Spleen (tissue), 7 donors: ENCODE results near the gene TBX5.

Experiments
- CTCF ChIP-seq, 11 experiments: fragments of 200-600 bp in 7 of 11; fragments of 450-650 bp in 4 of 11; sonication (generic) in 4 of 11; IDR thresholded peaks in 8 of 11; conservative IDR thresholded peaks in 3 of 11; 1 replicate in 7 of 11; 2 replicates in 4 of 11; pipeline versions ENCODE4 v1.4.0 to v1.8.0; 2016 to 2021; ENCODE audit warnings: antibody characterized with exemption in 11 of 11, inconsistent platforms in 4 of 11, mild to moderate bottlenecking in 1 of 11
- POLR2A ChIP-seq, 3 donors: fragments of 450-650 bp; IDR thresholded peaks; one replicate each; pipeline ENCODE4 v1.5.1; 2017; ENCODE audit warnings: antibody characterized with exemption in 3 of 3, mild to moderate bottlenecking in 1 of 3
- POLR2AphosphoS5 ChIP-seq, 3 donors: sonication (generic); formaldehyde crosslinking; IDR thresholded peaks; one replicate each; pipeline ENCODE4 v1.5.1; 2017; ENCODE audit warnings: antibody characterized with exemption in 3 of 3
- donor health status: DM: no; HTN: no; CAD: no; lungs with moderate emphysema.
- donor health status: DM: no; HTN: no; CAD: no.
- donor health status: DM: no; HTN: no; CAD: no.

DNA sequence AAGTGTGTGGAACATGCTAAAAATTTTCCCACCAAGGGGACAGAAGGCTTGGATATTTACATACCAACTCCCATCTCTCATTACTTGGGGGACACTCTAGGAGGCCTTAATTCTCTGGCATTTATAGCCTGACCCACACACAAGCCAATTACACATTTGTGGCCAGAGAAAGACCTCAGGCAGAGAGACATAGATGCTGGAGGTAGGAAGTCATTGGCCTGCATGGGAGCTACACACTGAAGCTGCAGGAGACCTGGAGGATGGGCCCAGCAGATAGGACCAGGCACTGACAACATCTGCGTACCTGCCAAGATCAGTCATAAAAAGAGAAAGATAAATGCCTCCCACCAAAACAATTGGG lies 61.7 kb downstream of the TBX5 start:
- TF ChIP-seq POLR2AphosphoS5 (IDR thresholded peaks at IDR 0.05) (no peak), CTCF (IDR thresholded peaks at IDR 0.05 in 8 of 11, conservative IDR thresholded peaks at IDR 0.05 in 3 of 11) (no peak), POLR2A (IDR thresholded peaks at IDR 0.05) (no peak)
